Activated T-cell treated with anti-CD3 and anti-CD28 coated beads, Interleukin-2, amount 50 U/mL, for 1 hour (primary cell): Measurements from ENCODE around the gene SORCS3.
"Not testable (repeated sequence)": the region's sequence is repeated elsewhere in the genome, so short reads cannot be mapped to it uniquely, and the experiment has no call there.

Experiments
- DNase-seq: peaks from one replicate; pipeline ENCODE4 v3.0.0-alpha.2; 2020

The SORCS3 gene

GRCh38 chr10:104690959-104691358, 49.9 kb downstream of the SORCS3 start:
- no peak for DNase-seq

- DNase-seq, result no peak
Observed at GRCh38 chr10:104694074-104694473, 53.0 kb downstream of the SORCS3 start.

- DNase-seq, result not testable (repeated sequence)
Observed at GRCh38 chr10:104703262-104703661, 62.2 kb downstream of the SORCS3 start.

GRCh38 chr10:104706886-104707285, 65.8 kb downstream of the SORCS3 start:
- DNase-seq, result no peak

- no peak for DNase-seq
Observed at GRCh38 chr10:104707602-104708459, 66.7 kb downstream of the SORCS3 start.

GRCh38 chr10:104711302-104711721, 70.2 kb downstream of the SORCS3 start:
- DNase-seq, result no peak

- not testable (repeated sequence) for DNase-seq
Observed at GRCh38 chr10:104730593-104730992, 89.5 kb downstream of the SORCS3 start.

- no peak for DNase-seq
Observed at GRCh38 chr10:104731192-104731591, 90.1 kb downstream of the SORCS3 start.

- DNase-seq, result no peak
Observed at GRCh38 chr10:104732222-104732621, 91.1 kb downstream of the SORCS3 start.

- DNase-seq, result no peak
Observed at GRCh38 chr10:104734433-104734832, 93.3 kb downstream of the SORCS3 start.

- DNase-seq, result no peak
Observed at GRCh38 chr10:104735036-104735756, 94.1 kb downstream of the SORCS3 start.

GRCh38 chr10:104735757-104736391, 94.8 kb downstream of the SORCS3 start:
- DNase-seq, result no peak

GRCh38 chr10:104741127-104741526, 100.0 kb downstream of the SORCS3 start:
- no peak for DNase-seq

GRCh38 chr10:104744052-104744451, 103.0 kb downstream of the SORCS3 start:
- DNase-seq, result no peak

- no peak for DNase-seq
Observed at GRCh38 chr10:104750291-104750690, 109.2 kb downstream of the SORCS3 start.

GRCh38 chr10:104762793-104763192, 121.7 kb downstream of the SORCS3 start:
- DNase-seq, result no peak

GRCh38 chr10:104766341-104766740, 125.3 kb downstream of the SORCS3 start:
- no peak for DNase-seq

- DNase-seq, result no peak
Observed at GRCh38 chr10:104767282-104767681, 126.2 kb downstream of the SORCS3 start.

GRCh38 chr10:104767745-104768144, 126.7 kb downstream of the SORCS3 start:
- DNase-seq, result no peak

- DNase-seq, result no peak
Observed at GRCh38 chr10:104773105-104773504, 132.0 kb downstream of the SORCS3 start.

- no peak for DNase-seq
Observed at GRCh38 chr10:104774234-104774633, 133.1 kb downstream of the SORCS3 start.

- no peak for DNase-seq
Observed at GRCh38 chr10:104777086-104777799, 136.2 kb downstream of the SORCS3 start.

- DNase-seq, result no peak
Observed at GRCh38 chr10:104778371-104778770, 137.3 kb downstream of the SORCS3 start.
